Superior temporal gyrus (tissue), 1 donor: ENCODE results near the gene GH1.
"Not testable (repeated sequence)": the region's sequence is repeated elsewhere in the genome, so short reads cannot be mapped to it uniquely, and the experiment has no call there.

Experiments used
- DNase-seq: peaks from one replicate; pipeline ENCODE4 v3.0.0-alpha.2; 2016; ENCODE audit errors: extremely low spot score

Gene GH1

GRCh38 chr17:63896524-63897354 is 21.9 kb downstream of the GH1 start, which contains the start of gene CSH1:
CSH1 (minus strand) TSS chr17:63896574; CDS start chr17:63896511, 63 bp downstream.
- DNase-seq = not testable (repeated sequence)

GRCh38 chr17:63894821-63895220 is 23.8 kb downstream of the GH1 start:
- DNase-seq = not testable (repeated sequence)

- not testable (repeated sequence) for DNase-seq
These were observed 24.6 kb downstream of the GH1 start for GRCh38 chr17:63894021-63894420.

- DNase-seq = not testable (repeated sequence)
These were observed 26.2 kb downstream of the GH1 start for GRCh38 chr17:63892316-63893037.

- DNase-seq = peak; percentile 41
These were observed 29.4 kb downstream of the GH1 start for GRCh38 chr17:63889026-63889848.

- DNase-seq = not testable (repeated sequence)
These were observed 33.5 kb downstream of the GH1 start for GRCh38 chr17:63885119-63885518.

GRCh38 chr17:63882626-63883126 is 36.0 kb downstream of the GH1 start:
- not testable (repeated sequence) for DNase-seq

GRCh38 chr17:63881935-63882601 is 36.6 kb downstream of the GH1 start, which contains the start of gene GH2:
GH2 (minus strand) TSS chr17:63881944; CDS start chr17:63881801, 143 bp downstream.
- no peak for DNase-seq

GRCh38 chr17:63881337-63881736 is 37.3 kb downstream of the GH1 start:
- DNase-seq = not testable (repeated sequence)

GRCh38 chr17:63880706-63881105 is 37.9 kb downstream of the GH1 start:
- no peak for DNase-seq

GRCh38 chr17:63878413-63878812 is 40.2 kb downstream of the GH1 start:
- not testable (repeated sequence) for DNase-seq

GRCh38 chr17:63874693-63875092 is 43.9 kb downstream of the GH1 start:
- not testable (repeated sequence) for DNase-seq

- DNase-seq = not testable (repeated sequence)
These were observed 44.5 kb downstream of the GH1 start for GRCh38 chr17:63874061-63874626.

- not testable (repeated sequence) for DNase-seq
These were observed 45.1 kb downstream of the GH1 start, which contains the start of gene CSH2 for GRCh38 chr17:63873577-63873976. CSH2 (minus strand) TSS chr17:63873677; CDS start chr17:63873614, 63 bp downstream.

GRCh38 chr17:63871646-63872365 is 46.8 kb downstream of the GH1 start:
- not testable (repeated sequence) for DNase-seq

- not testable (repeated sequence) for DNase-seq
These were observed 48.4 kb downstream of the GH1 start for GRCh38 chr17:63870292-63870665.

- DNase-seq = not testable (repeated sequence)
These were observed 48.9 kb downstream of the GH1 start for GRCh38 chr17:63869491-63870291.
